ENCODE measurements around the gene ERVFRD-1.
"Not testable (repeated sequence)": the region's sequence is repeated elsewhere in the genome, so short reads cannot be mapped to it uniquely, and the experiment has no call there.

Gene ERVFRD-1

DNA sequence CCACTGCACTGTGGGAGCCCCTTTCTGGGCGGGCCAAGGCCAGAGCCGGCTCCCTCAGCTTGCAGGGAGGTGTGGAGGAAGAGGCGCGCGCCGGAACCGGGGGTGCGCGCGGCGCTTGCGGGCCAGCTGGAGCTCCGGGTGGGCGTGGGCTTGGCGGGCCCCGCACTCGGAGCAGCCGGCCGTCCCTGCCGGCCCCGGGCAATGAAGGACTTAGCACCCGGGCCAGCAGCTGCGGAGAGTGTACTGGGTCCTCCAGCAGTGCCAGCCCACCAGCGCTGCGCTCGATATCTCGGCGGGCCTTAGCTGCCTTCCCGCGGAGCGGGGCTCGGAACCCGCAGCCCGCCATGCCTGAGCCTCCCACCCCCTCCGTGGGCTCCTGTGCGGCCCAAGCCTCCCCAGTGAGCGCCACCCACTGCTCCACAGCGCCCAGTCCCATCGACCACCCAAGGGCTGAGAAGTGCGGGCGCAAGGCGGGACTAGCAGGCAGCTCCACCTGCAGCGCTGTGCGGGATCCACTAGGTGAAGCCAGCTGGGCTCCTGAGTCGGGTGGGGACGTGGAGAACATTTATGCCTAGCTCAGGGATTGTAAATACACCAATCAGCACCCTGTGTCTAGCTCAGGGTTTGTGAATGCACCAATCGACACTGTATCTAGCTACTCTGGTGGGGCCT lies 24.2 kb downstream of the ERVFRD-1 start:
- DNase-seq: not testable (repeated sequence)

- no peak for DNase-seq
Observed at GRCh38 chr6:11085758-11086435, 25.6 kb downstream of the ERVFRD-1 start.

- no peak for DNase-seq
Observed at GRCh38 chr6:11083956-11084355, 27.6 kb downstream of the ERVFRD-1 start.

- no peak for DNase-seq
Observed at GRCh38 chr6:11083491-11083890, 28.0 kb downstream of the ERVFRD-1 start.

DNA sequence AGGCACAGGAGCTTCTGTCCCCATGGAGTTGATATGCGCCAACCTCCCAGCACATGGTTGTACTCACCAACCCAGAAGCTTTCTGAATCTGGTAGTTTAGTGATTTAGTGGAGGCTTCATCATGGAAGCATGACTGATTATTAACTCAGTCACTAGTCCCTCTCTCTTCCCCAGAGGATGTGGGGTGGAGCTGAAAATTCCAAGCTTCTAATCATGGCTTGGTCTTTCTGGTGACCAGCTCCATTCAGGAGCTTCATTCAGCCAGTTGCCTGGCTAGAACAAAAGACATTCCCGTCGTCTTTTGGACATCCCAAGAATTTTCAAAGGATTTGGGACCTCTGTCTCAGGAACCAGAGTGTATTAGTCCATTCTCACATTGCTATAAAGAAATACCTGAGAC lies 31.2 kb downstream of the ERVFRD-1 start:
- DNase-seq: no peak

DNA sequence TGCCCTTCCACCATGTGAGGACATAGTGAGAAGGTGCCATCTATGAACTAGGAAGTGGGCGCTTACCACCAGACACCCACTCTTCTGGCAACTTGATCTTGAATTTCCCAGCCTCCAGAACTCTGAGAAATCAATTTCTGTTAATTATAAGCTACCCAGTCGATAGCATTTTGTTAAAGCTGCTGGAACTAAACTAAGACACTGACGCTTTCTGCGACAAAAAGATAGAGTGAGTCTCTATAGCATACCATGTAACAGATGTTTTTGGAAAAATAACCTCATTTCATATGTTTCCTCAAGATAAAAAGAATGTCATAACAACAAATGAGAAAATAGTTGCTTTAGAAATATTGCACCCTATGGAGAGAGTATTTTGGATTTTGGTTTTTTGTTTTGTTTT lies 33.3 kb downstream of the ERVFRD-1 start:
- no peak for DNase-seq

DNA sequence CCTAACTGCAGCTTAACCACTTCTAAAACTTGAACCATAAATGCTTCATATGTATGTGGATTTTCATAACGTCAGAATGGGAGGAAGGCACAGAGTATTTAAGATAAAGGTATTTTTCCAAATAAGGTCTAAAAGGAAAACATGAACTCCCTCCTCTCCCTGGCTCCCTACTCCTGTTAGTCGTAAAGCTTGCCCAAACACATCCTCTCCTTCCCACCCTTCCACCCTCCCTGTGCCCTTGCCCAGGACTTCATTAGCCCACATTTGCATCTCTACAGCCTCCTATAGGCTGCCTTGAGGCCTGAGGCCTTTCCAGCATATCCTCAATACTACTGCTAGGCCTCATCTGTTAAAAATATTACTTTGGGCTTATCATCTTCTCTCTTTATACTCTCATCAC lies 35.0 kb downstream of the ERVFRD-1 start:
- DNase-seq: no peak

DNA sequence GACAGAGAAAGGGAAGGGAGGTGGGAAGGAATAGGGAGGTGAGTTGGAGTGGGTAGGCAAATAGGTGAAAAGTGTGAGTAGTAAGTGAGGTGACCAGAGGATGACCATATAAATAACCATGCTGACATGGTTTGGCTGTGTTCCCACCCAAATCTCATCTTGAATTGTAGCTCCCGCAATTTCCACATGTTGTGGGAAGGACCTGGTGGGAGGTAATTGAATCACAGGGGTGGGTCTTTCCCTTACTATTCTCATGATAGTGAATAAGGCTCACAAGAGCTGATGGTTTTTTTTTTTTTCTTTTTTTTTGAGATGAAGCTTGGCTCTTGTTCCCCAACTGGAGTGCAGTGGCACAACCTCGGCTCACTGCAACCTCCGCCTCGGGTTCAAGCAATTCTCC lies 39.4 kb downstream of the ERVFRD-1 start:
- no peak for DNase-seq

GRCh38 chr6:11069760-11070159 lies 41.8 kb downstream of the ERVFRD-1 start:
- no peak for DNase-seq

GRCh38 chr6:11067348-11067747 lies 44.2 kb downstream of the ERVFRD-1 start:
- no peak for DNase-seq

DNA sequence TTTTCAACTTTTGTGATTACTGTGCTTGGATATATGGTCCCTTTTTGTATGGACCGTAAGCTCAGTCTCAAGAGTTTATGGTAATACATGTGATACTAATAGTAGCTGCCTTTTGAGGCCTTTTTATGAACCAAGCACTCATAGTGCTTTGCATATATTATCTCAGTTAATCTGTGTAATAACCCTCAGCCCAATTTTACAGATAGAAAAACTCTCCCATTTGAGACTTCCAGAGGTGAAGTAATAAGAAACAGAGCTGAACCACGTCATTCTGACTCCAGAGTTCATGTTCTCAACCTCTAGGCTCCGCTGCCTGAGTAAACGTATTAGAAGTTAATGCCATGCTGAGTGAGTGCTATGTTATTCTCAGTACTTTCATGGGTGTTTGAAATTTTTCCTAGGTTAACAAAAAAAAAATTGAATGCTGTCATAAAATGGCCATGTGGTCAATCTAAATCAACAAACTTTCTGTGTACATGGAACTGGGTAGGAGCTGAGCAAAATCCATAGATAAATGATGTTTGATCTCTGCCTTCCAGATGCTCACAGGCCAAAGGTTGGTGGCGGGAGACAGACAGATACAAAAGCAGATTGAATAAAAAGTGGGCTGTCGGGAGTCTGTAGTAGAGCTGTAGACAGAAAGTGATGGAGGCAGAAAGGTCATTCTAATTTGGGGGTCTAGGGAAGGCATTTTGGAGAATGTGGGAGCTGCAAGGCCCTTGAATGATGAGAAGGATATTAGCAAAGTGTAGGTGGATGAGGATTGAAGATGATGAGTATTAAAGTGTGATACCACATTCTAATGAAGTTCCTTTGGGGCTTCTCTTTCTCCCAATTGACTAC lies 44.8 kb downstream of the ERVFRD-1 start:
- DNase-seq: no peak

DNA sequence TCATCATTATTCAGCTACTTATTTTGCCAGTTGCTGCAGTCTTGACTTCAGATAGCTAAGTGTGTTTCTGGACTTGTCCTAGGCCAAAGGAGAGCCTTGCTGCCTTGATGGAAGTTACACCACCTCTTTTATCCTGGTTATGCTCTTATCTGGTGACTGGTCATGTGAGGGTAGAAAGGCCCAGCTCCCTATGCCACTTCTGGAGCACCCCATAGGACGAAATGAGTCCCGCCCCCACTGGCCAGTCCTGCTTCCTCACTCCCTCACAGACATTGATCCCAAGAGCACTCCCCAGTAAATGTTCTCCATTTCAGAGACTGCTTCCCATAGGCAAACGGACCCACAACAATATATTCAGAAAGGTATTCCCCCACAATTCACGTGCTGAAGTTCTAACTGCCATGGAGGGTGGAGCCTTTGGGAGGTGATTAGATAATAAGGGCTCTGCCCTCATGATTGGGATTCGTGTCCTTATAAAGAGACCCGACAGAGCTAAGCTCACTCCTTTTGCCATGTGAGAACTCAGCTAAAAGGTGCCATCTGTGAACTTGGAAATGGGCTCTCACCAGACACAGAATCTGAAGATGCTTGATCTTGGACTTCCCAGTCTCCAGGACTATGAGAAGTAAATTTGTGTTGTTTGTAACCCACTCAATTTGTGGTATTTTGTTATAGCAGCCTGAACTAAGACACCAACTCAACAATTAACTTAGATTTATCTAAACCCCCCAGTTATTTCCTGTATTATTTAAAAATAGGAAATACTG lies 45.9 kb downstream of the ERVFRD-1 start:
- no peak for DNase-seq

GRCh38 chr6:11064836-11065235 lies 46.7 kb downstream of the ERVFRD-1 start:
- no peak for DNase-seq

DNA sequence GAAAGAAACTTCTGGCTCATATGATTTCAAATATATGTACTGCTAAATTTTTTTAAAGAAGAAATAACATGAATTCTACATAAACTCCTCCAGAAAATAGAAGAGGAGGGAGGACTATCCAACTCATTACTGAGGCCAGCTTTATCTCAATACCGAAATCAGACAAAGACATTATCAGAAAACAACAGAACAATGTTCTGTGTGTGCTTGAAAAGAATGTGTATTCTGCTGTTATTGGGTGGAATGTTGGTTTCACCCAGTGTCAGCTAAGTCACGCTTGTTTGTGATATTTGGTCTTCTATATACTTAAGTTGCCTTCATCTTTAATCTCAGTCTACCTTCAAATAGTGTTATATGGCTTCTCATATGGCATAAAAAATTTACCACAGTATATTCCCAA lies 48.8 kb downstream of the ERVFRD-1 start:
- no peak for DNase-seq

- no peak for DNase-seq
Observed at GRCh38 chr6:11062083-11062482, 49.4 kb downstream of the ERVFRD-1 start.

- no peak for DNase-seq
Observed at GRCh38 chr6:11058406-11058805, 53.1 kb downstream of the ERVFRD-1 start.

DNA sequence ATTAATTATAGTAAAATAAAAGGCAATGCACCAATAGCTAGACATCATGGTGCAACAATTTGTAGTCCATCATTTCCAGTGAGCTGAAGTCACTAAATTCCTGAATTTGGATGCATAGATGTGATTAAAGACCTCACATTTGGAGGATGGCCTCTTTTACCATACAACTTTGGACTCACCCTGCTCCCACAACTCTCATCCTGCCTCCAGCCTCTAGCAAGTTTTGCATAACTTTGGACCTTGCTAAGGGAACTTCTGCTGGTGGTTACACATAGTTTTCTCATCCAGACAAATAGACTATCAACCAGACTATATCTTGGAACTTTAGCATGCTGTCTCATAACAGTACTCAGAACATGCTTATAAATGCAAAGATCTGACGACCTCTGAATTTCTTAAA lies 54.7 kb downstream of the ERVFRD-1 start:
- DNase-seq: no peak

GRCh38 chr6:11055127-11055627 lies 56.3 kb downstream of the ERVFRD-1 start:
- no peak for DNase-seq

DNA sequence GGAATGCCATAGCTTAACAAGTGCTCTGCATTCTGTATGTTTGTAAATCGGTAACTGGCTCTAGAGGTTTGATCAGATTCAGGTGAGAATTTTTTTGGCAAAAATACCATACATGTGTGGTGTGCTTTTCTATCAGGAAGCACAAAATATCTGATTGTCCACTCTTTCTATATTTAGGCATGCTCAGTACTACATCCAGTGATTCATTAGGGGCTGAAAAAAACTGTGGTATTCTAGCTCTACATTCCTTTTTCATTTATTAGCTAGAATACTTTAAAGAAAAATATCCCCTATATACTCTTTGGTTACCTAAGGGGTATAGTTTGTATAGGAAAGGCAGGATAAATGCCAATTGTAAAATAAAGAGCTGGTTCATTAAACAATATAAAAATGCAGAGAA lies 56.8 kb downstream of the ERVFRD-1 start:
- no peak for DNase-seq

DNA sequence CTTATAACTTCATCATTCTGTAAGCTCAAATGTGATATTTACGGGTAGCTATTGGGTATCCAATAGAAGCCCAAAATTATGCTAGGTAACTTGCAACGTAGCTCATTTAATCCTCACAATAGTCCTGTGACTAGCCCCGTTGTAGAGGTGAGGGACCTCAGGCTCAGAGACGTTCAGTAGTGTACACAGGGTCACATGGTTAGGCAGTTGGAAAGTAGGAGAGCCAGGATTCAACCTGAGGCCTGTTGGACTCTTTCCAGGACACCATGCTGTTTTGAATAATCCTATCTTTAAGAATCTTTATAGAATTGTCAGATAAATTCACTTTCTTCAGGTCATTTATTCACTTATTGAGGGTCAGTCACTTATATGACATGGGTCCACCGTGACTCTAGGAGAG lies 58.2 kb downstream of the ERVFRD-1 start:
- no peak for DNase-seq

All from CD4-positive, alpha-beta T cell treated with Interleukin-17A for 4 hours (primary cell).